GM03348 (cell line): ENCODE data around the gene HS3ST3B1.
A peak's percentile ranks its signal among the peaks of the same experiment; 100 is the strongest.

Experiments
- DNase-seq: peaks from one replicate; pipeline ENCODE4 v3.0.0; 2012; ENCODE audit warnings: low spot score

The HS3ST3B1 gene

DNA sequence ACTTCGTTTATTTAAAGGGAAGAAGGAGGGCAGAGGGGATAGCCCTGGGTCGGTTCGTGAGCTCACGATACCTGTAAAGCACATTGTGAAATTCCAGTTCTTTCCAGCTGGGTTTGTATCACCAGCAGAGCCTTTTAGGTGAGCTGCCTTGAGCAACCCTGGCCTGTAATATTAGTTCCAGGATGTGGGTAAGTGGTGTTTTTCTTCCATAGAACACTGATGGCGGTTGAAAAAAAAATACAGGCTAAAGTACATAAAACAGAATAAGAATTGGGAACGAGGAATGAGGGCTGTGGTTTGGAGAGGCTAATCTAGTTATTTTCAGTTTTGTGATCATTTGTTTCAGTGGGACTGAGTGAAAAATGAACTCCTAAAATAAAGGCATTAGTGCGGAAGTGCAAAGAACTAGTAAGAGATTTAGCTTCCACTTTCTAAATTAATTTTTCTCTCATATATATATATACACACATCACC is 20.6 kb downstream of the HS3ST3B1 start:
- no peak for DNase-seq

DNA sequence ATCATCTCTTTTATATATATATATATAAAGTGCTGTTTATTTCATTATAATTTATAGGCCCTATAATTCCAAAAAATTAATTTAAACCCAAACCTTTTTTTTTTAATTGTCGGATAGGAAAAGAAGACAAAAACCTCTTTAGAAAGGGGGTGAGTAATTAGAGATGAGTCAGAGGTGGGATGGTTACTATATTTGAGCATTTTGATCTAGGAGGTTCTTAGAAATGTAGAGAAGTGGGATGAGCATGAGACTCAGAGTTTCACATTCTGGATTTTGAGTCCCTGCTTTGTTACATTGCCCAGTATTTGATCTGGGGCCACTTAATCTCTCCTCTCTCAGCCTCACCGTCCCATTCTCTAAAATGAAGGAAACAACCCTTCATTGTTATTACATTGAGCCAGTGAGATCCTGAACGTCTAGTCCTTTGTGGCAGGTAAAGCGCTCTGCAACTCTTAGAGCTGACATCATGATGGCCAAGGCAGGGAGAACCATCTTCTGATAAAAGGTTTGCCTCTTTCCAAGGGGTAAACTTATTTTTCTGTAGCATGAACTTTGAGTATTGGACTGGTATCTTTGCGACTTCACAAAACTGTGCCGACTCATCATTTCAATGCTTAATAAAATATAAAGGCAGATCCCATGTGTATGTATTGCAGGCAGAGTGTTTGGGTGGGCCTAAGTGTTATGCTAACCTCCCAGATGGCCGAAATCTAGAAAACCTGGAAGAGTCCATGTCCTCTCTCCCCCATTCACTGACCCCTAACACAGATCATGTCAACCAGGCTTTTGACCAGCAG is 21.3 kb downstream of the HS3ST3B1 start:
- DNase-seq, result no peak

DNA sequence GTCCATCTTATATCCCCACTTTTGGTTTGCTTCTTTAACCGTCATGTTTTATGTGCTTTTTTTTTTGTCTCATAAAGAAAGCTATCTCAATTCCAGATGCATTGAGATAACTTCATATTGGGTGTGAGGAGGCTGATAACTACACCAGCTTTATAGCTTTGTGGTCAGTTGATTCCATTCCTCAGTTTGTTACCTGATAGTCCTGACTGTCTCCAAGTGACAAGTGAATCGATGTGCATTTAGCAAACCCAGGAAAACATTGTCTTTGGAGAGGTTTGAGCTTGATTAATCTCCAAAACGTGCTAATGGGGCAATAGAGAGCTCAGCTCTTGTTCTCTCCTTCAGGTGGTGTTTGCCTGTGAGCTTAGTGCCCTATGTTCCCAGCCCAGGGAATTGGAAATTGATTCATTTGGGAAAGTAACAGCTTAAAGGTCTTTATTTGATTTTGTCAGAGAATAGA is 22.7 kb downstream of the HS3ST3B1 start:
- no peak for DNase-seq

DNA sequence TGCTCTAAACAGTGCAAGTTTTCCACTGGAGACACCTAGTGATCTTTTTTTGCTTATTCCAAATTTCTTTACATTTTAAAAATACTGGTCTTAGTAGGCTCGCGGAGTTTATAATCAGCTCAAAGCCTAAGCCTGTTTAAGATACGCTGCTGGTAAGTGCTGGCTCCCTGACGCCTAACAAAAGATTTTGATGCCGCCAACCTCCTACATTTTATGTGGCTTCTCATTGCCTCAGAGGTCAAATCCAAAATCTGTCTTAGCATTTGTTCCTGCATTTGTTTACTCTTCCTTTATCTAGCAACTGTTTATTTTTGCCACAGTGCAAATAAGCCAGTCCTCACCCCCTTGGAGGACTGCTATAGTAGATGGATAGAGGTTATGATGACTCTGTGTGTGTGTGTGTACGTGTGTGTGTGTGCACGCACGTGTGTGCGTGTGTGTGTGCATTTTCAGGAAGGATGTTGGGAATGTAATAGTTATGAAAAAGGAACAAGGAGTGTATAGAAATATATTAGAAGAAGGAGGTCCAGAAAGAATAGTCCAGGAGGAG is 24.8 kb downstream of the HS3ST3B1 start:
- no peak for DNase-seq

DNA sequence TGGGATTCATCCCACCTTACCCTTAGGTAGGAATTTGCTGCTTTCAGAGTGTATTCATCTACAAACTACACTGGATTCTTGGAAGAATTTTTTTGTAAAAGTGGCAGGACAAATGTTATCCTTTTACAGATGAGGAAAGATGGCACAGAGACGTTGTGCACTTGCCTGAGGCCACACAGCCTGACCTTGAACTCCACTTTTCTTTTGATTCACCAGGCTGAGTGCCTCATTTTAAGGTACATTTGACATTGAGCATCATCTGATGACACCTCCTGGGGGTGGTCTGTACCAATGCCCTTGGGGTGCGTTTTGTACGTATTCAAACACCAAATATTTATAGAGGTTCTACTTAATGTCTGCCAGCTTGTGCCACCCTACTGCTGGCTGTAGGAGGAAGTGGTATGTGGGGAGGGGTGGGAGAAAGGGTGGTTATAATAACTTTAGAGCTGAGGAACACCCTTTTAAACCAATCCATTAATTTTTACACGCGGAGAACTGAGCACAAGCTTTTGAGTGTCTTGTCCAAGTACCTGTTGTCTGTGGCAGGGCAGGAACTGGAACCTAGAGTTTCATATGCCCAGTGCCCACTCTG is 29.1 kb downstream of the HS3ST3B1 start:
- DNase-seq, result no peak

DNA sequence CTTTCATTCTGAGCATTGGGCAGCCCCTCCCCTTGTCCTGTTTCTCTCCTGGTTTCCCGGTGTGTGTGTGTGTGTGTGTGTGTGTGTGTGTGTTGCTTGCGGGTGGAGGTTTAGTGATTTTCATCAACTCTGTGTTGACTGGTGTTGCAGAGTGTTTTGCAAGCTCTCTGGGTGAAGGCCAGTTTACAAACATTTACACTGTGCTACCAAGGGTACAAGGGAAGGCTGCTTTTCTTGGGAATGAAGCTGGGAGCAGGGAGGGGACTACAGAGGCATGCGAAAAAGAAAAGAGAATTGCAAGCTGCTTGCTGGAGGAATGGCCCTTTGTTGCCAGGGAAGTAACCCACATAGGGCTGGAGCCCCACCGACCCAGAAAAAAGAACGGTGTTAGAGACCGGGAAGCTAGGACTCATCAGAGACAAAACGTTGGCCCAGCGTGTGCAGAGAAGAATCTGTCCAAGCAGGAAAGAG is 29.6 kb downstream of the HS3ST3B1 start:
- DNase-seq, result peak; percentile 42

DNA sequence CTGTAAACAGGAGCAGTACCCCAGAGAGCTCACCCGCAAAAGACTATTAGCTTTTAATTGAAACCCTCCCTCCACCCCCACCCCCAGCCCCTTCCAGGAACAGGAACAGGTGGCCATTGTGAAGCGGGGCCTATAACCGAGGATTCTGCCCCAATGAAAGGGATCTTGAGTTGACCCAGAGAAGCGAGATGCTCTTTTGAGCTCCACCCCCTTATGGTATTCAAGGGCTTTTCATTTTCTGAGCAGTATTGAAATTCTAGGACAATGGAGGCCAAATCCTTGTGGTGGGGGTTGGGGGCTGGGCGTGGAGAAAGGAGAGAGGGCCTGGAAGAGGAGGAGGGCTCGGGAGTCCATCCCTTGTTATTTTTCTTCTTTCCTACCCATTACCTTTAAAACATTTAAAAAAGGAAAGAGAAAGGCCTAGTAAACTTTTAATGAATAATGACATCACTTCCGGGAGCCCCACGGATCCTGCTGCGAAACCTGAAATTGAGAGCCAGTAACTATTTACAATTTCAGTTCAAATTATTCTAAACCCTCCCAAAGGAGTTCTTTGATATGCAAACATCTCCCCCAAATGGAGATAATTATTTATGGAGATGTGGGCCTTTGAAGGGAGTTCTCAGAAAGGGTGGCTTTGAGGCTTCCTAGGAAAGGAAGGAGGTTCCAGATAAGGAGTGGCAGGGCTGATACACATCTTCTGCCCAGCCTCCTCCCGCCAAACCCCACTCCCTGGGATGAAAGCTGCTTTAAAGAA is 30.5 kb downstream of the HS3ST3B1 start:
- no peak for DNase-seq

DNA sequence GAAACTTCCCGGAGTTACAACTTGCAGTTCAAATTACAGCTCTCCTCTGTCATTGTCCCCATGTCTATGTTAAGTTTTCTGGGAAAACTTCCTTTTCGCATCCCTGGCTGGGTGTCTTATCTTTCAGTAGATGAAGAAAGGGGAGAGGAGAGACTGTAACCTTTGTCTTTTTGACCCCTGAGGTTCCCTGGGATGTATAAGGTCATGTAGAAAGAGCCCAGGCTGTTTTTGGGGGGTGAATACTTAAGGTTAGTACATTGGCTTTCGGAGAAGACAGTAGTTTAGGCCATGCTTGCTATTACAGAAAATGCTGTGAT is 31.1 kb downstream of the HS3ST3B1 start:
- DNase-seq, result no peak

DNA sequence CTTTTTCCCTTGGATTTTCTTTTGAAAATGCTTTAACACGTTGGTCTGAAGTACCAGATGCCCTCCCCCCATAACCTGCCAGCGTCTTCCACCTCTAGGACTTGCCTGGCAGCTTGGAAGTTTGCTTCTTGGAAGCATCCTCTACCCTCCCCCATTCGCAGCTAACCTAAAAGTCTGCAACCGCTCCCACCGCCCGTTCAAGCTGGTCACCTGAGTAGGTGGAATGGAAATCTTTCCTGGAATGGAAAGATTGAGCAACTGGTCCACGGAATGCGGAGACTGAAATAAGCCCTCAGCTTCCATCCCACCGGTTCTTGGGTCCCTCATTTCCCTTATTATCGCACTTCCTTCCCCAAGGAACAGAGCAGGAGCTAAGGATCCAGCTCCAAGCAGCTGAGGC is 31.4 kb downstream of the HS3ST3B1 start:
- DNase-seq, result no peak

DNA sequence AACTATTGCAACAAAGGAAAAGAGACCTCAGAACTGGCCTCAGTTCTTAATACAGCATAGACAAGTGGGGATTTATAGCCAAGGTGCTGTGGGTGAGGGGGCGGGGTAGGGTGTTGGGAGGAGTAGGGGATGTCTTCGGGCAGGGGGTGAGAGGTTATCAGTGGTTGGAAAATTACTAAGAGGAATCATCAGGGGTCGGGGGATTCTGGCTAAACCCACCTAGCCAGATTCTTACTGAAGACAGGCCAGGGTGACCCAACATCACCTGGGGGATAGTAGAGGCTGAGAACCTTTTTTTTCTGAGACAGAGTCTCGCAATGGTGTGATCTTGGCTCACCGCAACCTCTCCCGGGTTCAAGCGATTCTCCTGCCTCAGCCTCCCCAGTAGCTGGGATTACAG is 32.6 kb downstream of the HS3ST3B1 start:
- DNase-seq, result no peak

DNA sequence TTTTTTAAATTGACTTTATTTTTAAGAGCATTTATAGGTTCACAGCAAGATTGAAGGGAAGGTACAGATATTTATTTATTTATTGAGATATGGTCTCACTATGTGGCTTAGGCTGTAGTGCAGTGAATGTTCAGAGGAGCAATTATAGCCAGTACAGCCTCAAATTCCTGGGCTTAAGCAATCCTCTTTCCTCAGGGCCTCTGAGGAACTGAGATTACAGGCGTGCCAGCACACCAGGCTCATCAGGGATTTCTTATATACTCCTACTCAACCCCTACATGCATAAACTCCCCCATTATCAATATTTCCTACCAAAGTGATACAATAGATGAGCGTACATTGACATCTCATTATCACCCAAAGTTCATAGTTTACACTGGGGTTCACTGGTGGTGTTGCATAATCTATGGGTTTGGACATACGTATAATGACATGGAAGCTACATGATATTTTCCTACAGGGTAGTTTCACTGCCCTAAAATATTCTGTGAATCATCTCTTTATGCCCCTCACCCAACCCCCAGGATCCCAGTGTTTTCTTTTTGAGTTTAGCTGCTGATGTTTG is 33.5 kb downstream of the HS3ST3B1 start:
- DNase-seq, result no peak

DNA sequence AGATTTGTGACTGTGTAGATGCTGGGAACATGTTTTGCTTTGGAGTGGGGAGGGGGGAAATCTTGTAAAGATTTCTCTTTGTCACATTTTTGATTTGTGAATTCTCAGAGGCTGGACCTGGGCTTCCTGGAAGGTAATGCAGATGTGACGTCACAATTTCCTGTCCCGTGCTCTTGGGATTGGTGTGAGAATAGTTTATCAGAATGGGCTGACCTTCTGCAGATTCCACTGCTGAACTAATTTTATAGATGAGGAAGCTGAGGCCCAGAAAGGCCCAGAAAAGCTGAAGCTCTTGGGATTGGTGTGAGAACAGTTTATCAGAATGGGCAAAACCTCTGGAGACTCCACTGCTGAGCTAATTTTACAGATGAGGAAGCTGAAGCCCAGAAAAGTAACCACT is 34.0 kb downstream of the HS3ST3B1 start:
- DNase-seq, result no peak

DNA sequence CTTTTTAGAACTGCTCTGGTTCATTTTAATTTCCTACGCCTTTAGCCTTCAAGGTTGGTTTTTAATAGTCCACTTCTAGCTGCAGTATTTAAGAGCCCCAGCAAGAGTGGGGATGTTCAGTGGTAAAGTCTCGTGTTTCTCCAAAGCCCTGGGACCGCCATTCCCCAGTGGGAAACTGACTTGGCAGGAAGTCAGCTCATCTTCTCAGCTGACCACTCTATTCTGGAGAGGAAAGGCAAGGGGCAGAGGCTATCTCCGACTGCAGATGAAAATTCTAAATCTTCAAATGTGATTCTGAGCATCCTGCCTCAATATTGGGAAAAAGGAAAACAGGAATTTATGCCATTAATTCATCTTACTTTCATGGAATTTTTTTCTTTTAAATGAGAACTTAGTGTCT is 35.5 kb downstream of the HS3ST3B1 start:
- no peak for DNase-seq

DNA sequence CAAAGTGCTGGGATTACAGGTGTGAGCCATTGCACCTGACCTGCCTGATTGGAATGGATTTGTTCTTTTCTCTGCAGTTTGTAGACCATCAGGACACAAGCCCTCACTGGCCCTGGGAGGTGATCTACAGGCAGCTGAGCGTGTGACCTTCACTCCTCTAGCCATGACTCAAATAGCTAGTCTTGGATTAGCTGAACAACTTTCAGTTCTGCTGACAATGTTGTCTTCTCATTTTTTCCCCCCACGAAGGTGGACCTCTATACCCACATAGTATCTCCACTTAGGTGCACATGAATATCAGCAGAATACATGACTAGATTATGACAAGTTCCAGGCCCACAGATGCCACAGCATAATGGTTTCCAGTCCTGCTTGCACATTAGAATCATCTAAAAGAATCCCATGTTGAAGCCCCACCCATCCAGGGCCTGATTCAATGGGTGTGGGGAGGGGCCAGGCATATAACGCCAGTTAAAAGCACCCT is 36.8 kb downstream of the HS3ST3B1 start:
- no peak for DNase-seq

DNA sequence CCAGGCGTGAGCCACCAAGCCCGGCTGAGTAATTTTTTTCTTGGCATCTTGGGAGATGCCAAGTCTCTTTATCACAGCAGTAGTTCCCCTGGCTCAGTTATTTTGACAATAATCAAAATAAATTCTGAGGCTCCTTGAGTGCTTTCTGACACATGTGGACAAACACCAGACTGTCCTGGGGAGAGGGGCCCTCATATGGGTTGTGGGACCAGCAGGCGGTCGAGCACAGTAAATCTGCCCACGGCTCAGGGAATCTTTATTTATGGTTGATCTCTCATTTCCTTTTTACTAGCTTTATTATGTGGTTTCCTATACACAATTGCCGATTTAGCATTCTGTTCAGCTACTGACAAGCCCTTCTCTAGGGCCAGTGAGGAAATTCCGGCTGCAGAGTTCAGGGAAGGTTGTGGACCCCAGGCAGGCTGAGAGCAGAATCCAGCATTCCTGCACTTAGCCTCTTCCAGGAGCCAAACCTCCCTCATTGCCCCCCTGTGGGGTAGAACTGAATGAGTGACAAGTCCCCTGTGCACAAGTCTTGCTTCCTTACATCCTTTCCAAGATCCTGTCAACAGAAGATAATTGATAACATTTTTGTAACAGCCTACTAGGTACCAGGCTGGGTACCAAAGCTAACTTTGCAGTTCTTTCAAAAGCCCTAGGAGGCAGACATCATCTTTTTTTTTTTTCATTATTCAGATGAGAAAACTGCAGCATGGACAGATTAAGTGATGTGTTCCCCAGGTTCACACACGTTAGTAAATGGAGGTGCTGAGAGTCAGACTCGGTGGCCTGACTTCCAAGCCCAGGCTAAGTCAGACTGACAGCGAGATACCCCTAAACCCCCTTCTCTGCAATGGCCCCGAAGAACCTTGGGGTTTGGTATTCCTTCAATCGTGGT is 40.2 kb downstream of the HS3ST3B1 start:
- no peak for DNase-seq

DNA sequence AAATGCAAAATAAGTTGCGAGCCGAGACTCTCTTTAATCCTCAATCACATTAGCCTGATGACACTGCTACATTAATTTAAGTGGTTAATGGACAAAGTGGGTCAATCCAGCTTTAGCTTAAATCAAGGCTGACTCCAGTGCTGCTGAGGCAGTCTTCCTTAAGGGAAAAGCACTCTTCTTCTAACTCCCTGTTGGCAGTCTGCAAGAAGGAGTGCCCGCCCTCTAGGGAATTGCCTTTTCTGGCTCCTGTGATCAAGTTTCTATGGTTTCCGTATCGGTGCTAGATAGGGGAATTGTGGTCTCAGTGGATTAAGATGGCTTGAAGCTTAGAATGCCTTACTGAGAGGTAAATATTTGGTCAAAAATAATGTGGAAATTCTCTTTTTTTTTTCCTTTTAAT is 41.0 kb downstream of the HS3ST3B1 start:
- no peak for DNase-seq

DNA sequence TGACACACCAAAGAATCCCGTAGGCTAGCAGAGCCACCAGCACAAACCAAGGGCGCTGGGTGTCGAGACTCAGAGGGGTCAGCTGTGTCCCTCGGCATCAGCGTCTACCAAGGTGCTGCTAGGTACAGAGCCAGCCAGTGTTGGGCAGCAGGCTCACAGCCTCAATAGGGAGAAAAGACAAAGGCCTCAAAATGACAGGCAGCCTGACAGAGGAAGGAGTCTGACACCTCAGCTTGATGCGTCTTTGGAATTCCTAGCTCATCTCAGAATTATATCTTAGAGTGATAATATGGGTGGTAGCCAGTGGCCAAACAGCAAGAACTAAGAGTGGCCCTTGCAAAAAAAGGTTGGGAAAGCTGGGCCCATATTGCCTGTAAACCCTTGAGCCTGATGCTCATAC is 45.9 kb downstream of the HS3ST3B1 start:
- no peak for DNase-seq

DNA sequence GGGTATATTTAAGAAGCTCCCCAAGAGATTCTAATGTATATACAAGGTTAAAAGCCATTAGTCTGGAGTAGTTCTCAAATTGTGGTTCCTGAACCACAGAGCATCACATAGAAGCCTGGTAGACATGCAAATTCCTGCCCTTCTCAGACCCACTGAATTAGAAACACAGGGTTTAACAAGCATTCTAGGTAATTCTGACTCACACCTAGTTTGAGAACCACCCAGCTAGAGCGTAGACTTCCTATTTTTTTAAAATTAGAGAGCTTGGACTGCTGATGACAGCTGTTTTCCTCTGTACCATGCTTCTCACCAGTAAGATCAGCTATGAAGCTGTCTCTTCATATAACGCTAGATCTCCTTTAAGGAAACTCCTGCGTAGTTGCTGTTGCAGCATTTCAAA is 50.6 kb downstream of the HS3ST3B1 start:
- no peak for DNase-seq

DNA sequence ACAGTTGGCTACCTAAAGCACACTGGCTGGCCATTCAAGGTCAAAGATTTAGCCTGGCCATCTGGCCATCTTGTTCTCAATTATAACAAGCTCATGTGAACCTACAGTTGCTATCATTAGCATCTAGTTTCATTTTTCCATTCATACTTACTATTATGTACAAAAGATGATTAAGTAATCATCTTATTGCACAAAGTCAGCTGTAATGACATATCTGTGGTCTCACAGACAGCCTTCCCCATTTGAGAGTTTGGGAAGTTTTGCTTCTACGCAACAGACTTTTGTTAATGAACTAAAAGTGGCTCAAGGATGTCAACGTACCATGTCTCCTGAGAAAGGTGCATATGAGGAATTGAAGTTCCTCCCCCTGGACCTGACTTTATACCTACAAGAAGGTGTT is 51.3 kb downstream of the HS3ST3B1 start:
- DNase-seq, result no peak

DNA sequence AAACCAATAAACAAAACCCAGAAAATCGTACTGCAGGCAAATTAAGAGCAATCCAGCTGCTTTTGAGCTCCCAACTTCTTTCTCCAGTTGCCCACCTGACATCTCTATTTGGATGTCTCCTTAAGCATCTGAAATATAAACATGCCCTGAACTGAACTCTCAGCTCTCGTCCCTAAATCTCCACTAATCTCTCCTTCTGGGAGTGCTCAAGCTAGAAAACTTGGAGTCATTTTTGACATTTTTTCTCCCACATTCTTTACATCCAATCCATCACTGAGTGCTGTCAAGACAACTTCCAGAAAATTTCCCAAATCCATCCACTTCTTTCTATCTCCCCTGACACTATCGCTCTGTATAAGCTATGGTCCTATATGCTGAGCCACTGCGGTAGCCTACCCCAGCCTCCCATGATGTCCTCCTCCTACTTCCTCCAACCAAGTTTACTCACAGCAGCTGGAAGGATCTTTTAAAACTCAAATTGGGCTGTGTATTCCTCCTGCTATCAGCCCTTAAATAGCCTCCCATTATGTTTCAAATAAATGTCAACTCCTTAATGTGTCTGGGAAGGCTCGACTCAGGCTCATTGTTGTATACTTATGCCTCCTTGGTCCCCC is 53.1 kb downstream of the HS3ST3B1 start:
- no peak for DNase-seq

DNA sequence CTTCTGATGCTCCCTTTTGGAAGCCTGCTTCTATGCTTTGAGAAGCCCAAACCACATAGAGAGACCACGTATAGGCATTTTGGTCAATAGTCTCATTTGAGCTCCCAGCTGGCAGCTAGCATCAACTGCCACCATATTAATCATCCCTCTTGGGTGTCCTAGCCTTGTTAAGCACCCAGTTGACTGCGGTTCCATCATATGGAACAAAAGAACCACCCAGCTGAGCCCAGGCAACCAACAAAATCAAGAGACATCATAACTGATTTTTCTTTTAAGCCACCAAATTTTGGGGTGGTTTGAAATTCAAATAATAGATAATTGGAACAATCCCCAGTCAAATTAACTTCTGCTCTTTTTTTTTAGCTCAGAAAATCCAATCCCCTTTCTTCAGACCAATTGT is 53.9 kb downstream of the HS3ST3B1 start:
- DNase-seq, result no peak
